ENCODE results near the gene MXRA8. TPM values are rescaled to one million over a fixed set of nuclear protein-coding genes. Genes with fewer than 3 reads are reported as not detected.

Gene MXRA8
- total and polyA plus RNA-seq, 9 of the 15 experiments (the other 6 are each of a cell fraction or from before 2014, with no cell fraction given), result 0.66 to 11.3 (median 6.3) TPM

GRCh38 chr1:1349256-1350012 lies 8.9 kb downstream of the MXRA8 start, which contains the start of gene DVL1 (continued):
- TF ChIP-seq RFX5 (IDR thresholded peaks at IDR 0.05; ENCODE audit: low read depth, low read length) (no peak), GMEB1 (CRISPR knock-in tag; IDR thresholded peaks at IDR 0.05) (peak; percentile 85), HDAC1 (IDR thresholded peaks at IDR 0.05) (peak in 1 of 2 experiments; percentile 32; a peak in 1 of 4 replicates), ZNF311 (CRISPR knock-in tag; IDR thresholded peaks at IDR 0.05) (no peak), SIN3B (IDR thresholded peaks at IDR 0.05; ENCODE audit: low read depth) (peak; percentile 86), SMAD2 (IDR thresholded peaks at IDR 0.05; ENCODE audit: low read depth, low read length) (no peak), ZNF644 (tag; IDR thresholded peaks at IDR 0.05; ENCODE audit: low read depth) (no peak), ARID3B (CRISPR knock-in tag; IDR thresholded peaks at IDR 0.05; ENCODE audit: borderline replicate concordance) (peak; percentile 93; the same call in 1 of the 2 replicates), MLX (CRISPR knock-in tag; conservative IDR thresholded peaks at IDR 0.05) (0 out of 4 replicates have a peak, but pooled peaks of 1 of the 2 experiments have one; percentile 77), PHB (CRISPR knock-in tag; IDR thresholded peaks at IDR 0.05) (no peak), ZNF76 (CRISPR knock-in tag; IDR thresholded peaks at IDR 0.05; ENCODE audit: borderline replicate concordance) (peak; percentile 68; the same call in 1 of the 2 replicates), ZNF140 (CRISPR knock-in tag; IDR thresholded peaks at IDR 0.05) (no peak), RAD21 (CRISPR knock-in tag; conservative IDR thresholded peaks at IDR 0.05 in 1 of 2, IDR thresholded peaks at IDR 0.05 in 1 of 2) (peak; percentile 43 to 56; a peak in 3 of 4 replicates), ZNF197 (CRISPR knock-in tag; IDR thresholded peaks at IDR 0.05; ENCODE audit: low read depth) (peak; percentile 80; the same call in 1 of the 2 replicates), MYBL2 (IDR thresholded peaks at IDR 0.05; ENCODE audit: low read depth) (no peak), MYBL2 (CRISPR knock-in tag; IDR thresholded peaks at IDR 0.05; ENCODE audit: borderline replicate concordance) (no peak), MTF1 (CRISPR knock-in tag; IDR thresholded peaks at IDR 0.05; ENCODE audit: borderline replicate concordance) (no peak), ZNF24 (IDR thresholded peaks at IDR 0.05) (no peak), ATF6 (CRISPR knock-in tag; IDR thresholded peaks at IDR 0.05) (no peak), NFYB (IDR thresholded peaks at IDR 0.05; ENCODE audit: extremely low read depth, insufficient read length) (no peak), ESRRB (CRISPR knock-in tag; IDR thresholded peaks at IDR 0.05; ENCODE audit: borderline replicate concordance) (no peak), ETS2 (tag; IDR thresholded peaks at IDR 0.05; ENCODE audit: borderline replicate concordance, poor library complexity, severe bottlenecking) (no peak)
